NCI-H2171 (cell line): ENCODE data around the gene ARL14.

ENCODE experiments used
- DNase-seq: peaks from one replicate; lab custom pipeline; 2025; lab: John Stamatoyannopoulos, UW

ARL14 gene

DNA sequence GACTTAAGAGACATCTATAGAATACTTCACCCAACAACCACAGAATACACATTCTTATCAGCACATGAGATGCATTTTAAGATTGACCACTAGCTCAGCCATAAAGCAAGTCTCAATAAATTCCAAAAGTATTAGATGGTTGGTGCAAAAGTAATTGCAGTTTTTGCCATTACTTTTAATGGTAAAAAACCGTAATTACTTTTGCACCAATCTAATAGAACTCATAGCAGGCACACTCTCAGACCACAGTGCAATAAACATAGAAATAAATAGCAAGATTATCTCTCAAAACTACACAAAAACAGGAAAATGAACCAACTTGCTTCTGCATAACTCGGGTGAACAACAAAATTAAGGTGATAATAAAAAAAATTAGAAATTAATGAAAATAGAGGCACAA is 45.4 kb downstream of the ARL14 start:
- no peak for DNase-seq

- DNase-seq = no peak
These were observed 48.4 kb downstream of the ARL14 start for GRCh38 chr3:160725338-160725737.
